Activated CD8-positive, alpha-beta memory T cell treated with anti-CD3 and anti-CD28 coated beads, Interleukin-2, amount 50 U/mL, for 24 hours (primary cell): ENCODE results near the gene TGIF1.

ENCODE experiments used
- DNase-seq: peaks from one replicate; pipeline ENCODE4 v3.0.0-alpha.2; 2020; ENCODE audit errors: extremely low read depth

Gene TGIF1

GRCh38 chr18:3434685-3435084 is 15.3 kb upstream of the TGIF1 start:
- no peak for DNase-seq

GRCh38 chr18:3440341-3440740 is 9.6 kb upstream of the TGIF1 start:
- DNase-seq, result no peak

DNA sequence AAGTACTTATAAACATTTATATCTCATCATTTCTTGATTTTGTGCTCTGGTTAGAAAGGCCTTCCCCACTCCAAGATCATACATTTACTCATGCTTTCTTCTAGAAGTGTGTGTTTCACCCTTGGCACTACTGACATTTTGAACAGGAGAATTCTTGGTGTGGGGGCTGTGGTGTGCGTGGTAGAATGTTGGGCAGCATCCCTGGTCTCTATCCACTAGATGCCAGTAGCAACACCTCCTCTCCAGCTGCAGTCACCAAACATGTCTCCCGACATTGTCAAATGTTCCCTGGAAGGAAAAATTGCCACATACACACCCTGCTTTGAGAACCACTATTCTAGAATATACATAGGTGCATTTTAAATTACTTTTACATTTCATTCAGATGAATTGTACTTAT is 8.7 kb upstream of the TGIF1 start:
- DNase-seq, result no peak

- DNase-seq, result no peak
These were observed 7.1 kb upstream of the TGIF1 start for GRCh38 chr18:3442919-3443318.

DNA sequence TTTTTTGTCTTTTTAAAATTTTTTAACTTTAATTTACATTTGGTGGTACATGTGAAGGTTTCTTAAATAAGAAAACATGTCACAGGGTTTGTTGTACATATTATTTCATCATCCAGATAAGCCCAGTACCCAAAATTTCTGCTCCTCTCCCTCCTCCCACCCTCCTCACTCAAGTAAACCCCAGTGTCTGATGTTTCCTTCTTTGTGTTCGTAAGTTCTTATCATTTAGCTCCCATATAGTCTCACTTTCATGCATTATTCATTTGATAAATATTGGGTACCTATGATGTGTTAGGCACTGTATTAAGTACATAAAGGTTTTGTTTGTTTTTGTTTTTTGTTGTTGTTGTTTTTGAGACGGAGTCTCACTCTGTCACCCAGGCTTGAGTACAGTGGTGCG is 5.7 kb upstream of the TGIF1 start:
- DNase-seq, result no peak

DNA sequence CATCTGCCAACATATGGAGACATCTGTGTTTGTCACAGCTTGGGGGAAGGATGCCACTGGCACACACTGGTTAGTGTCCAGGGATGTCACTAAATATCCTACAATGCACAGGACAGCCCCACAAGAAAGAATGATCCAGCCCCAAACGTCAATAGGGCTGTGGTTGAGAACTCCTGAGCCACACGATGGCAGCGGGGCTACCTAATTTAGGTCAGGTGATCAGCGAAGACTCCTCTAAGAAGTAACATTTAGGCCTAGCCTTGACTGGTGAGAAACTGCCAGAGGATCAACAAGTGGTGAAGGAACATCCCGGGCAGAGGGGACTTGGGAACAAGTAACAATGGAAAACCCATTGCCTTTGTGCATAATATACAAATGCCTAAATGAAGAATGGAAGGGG is 5.0 kb upstream of the TGIF1 start:
- no peak for DNase-seq

DNA sequence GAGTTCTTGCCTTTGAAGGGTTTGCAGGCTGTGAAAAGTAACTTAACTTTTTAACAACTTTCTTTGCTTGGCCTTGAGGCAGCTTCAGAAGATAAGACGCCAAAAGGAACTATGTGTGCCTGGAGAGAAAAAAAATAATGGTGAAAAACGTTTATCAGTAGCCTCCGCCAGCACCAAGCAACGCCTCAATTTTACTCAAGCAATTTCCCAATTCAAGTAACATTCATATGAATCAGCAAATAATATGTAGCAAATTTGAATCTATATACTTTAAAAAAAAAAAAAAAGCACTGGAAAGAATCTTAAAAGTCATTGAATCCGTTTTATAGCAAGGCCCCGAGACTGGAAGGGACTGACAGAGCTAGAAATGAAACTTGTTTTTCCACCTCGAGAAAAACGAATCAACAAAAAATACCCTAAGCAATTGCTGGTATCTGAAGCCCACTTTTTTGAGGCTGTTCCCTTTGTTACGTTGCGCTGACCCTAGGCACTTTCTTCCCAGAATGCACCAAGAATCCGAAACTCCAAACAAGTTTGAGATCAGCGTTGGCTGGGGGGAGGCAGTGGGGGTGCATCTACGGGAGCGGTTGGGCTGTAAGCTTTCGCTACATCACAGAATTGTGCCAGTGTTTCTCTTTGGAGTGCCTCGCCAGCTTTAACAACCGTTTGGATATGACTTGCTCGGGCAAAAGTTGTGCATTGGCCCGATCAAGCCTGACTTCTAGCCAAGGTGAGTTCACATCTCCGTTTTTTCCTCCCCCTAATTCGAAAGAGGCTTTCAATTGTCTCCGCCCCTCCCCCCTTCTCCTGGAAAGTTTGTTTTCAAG is 2.7 kb upstream of the TGIF1 start:
- no peak for DNase-seq

DNA sequence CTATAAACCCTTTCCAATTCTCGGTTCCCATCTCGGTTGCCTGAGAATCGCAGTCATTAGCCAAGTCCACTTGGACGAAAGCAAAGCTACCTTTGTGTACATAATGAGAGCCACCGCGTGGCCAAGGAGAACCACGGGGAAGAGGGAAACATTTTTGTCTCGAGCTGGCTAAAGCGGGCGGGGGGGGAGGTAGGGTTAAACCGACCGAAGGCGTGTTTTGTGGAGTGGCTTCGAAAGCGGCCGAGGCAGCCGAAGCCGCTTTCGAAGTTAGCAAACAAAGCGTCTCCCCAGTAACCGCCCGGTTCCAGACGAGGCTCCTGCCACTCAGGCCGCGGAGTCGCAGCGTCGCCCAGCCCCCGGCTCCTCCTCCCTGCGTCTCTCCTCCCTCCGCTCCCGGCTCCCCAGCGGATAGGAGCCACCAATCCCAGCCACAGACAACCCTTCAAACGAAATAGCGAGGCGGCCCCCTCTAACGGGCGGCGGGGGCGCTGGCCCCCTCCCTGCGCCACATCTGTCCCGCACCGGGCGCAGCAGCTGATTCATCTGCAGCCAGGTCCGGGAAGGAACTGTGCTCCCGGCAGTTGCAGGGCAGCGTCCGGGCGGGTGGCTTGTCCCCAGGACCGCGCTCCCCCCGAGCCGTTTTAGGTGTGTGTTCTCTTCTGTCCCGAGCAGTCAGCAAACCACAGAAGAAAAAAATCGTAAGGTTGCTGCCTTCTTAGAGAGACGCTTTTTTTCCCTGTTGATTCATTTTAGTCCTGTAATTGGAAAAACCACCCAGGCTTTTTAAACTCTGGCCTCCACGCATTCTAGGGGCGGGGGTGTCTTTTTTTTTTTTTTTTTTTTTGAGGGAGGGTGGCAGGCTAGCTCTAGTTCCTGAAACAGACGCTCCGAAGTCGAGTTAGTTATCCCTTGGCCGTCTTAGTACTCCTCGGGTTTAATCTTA is 1.8 kb upstream of the TGIF1 start:
- peak; percentile 53 for DNase-seq

DNA sequence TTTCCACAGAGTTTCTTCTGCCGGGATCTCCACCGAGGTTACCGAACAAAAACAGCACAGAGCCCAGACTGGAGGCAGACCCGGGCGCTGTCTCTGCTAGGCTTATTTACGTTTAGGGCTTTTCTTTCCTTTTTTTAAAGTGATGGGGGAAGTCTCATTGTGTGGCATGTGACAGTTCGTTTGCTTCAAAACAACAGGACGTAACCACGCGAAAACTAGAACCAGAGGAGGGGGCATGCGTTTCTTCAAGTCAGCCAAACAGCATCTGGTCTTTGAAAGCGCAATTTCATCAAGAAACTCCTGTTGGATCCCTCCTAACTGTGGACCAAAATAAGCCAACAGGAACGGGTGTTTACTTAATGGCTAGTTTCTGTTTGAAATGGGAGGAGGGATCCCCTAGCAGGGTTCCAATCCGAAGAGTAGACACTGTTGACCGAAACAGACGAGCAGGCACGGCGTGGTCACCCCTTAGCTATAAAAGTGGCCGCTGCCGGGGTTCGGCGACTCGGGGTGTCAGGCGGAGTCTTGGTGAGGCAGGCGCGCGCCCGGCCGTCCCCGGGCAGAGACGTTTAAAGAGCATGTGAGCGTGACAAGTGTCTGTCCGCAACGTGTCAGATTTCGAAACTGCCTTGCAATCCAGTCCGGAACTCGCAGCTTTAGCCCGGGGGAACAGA is 997 bp upstream of the TGIF1 start:
- DNase-seq, result peak; percentile 59

DNA sequence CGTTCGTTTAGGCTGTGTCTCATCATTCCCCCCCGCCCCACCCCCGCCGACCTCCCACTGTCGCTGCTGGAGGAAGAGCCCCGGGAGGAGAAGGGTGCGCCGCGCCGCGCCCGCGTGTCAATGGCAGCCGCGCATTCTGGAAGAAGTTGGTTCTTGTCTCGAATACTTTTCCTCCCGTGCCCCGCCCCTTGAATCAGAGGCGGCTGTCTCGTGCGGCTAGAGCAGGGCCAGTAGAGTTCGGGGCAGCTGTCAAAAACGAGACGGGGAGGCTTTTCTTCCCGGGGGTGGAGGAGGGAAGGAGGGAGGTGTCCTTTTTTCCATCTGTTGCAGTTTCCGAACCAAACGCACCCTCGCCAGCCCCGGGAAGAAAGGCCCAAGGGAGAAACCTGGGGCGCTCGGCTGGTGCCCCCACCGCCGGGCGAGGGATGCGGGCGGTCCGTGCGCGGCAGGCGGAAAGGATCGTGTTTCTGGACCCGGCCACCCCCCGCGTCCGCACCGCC is 410 bp upstream of the TGIF1 start:
- DNase-seq, result no peak

GRCh38 chr18:3450799-3451182 is 819 bp downstream of the TGIF1 start:
- no peak for DNase-seq

- DNase-seq, result peak; percentile 62
These were observed 1.4 kb downstream of the TGIF1 start for GRCh38 chr18:3451183-3451988.

- DNase-seq, result no peak
These were observed 2.2 kb downstream of the TGIF1 start for GRCh38 chr18:3451989-3452749.

GRCh38 chr18:3452750-3453539 is 3.0 kb downstream of the TGIF1 start:
- no peak for DNase-seq

DNA sequence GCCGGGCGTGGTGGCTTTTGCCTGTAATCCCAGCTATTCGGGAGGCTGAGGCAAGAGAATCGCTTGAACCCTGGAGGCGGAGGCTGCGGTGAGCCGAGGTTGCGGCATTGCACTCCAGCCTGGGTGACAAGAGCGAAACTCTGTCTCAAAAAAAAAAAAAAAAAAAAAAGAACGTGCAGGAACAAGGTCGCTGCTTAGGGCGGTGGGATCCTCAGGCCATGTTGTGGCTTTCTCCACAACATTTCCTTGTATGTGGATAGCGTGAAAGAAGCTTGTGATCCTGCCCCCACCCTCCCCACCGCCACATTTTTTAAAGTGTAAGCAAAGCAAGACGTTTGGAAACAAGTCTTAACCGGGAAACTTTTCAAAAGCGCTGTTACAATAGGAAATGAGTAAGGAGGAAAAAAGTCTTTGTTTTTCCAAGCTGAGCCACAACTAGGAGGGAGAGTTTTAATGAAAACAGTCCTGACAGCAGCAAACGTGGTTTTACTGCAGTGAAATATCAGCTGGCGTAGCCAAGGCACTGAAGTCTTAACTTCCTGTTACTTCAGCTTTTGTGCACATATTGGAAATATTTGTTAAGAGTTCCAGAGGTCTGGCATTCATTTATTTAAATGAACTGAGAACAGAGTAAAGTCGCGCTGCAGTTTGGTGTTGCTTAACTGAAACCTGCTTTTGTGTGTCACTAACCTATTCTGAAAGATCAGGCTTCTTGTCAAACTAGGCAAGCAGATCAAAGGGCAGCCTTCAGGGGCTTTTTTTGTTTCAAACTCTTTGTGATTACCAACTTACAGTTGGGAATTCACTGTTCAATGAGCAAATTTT is 3.8 kb downstream of the TGIF1 start:
- no peak for DNase-seq

DNA sequence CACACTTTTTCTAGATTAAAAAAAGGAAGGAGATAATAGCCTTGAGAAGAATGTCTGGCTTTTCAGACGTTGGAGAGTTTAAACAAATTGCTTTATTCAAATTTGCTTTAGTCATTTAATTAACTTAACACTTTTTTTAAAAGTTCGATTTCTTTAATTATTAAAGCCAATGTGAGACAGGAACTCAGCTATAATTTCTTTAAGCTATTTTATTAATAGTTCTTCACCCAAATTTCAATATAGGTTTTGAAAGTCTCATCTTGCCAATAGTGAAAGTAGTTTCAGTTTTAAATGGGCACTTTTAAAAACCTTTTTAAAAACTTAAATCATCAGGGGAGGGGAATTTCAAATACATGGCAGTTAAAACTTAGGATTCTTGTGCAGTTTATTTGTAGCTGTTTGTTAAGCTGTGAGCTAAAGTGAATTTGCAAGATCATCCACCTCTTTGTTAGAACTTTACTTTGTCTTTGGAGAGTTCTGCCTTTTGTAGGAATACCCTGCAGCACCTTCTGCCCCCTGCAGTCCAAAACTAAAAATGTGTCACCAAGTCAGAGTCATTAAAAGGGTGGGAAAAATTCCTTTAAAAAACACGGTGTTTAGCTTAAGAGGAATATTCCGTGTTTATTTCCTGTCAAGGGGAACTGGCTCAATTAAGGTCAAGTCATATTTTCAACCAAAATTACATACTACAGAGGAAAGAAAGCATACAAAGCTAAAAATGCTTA is 4.6 kb downstream of the TGIF1 start:
- no peak for DNase-seq

DNA sequence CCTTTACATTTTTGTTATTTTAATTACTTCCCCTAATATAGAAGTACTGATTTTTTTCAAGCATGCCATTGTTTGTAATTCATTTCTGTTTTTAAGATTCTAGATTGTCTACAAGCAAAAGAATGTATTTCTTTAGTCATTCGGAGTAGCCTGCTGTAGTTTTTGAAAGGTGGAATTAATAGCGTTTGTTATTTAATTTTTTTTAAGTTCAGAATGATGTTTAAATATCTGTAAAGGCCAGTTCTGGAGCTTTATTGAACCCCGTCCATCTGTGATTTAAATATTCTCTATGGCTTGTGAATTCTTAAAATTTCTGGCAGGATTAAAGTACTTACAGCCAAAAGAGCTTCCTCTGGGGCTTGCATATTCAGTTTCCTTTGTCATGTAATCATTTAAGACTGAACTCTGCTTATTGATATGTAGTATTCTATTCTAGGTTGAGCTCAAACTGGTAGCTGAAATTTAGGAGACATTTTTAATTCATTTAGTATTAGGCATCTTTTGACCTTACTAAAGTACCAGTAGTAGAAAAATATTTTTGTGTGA is 5.2 kb downstream of the TGIF1 start:
- no peak for DNase-seq
